Liver (tissue), 9 donors: ENCODE data around the gene BMAL1. TPM values are rescaled to one million over a fixed set of nuclear protein-coding genes. Genes with fewer than 3 reads are reported as not detected.

Source experiments
- DNase-seq: peaks from one replicate; pipeline ENCODE4 v3.0.0-alpha.2; 2017; ENCODE audit warnings: low spot score
- H3K27ac ChIP-seq, 2 donors: one replicate each; pipeline ENCODE4 v1.7.0; 2013; ENCODE audit warnings: inconsistent platforms in 2 of 2, low read length in 2 of 2, control low read depth in 1 of 2, low read depth in 1 of 2, mild to moderate bottlenecking in 1 of 2
- H3K27me3 ChIP-seq, 4 donors: one replicate each; pipeline versions ENCODE4 v1.6.1 to v1.7.0; 2013; ENCODE audit warnings: low read length in 3 of 4, inconsistent platforms in 1 of 4, mild to moderate bottlenecking in 1 of 4, moderate library complexity in 1 of 4; ENCODE audit not compliant: control insufficient read depth in 4 of 4, insufficient read depth in 4 of 4
- H3K36me3 ChIP-seq, 4 donors: one replicate each; pipeline versions ENCODE4 v1.6.1 to v1.7.0; 2013; ENCODE audit warnings: low read length in 3 of 4, mild to moderate bottlenecking in 3 of 4, low read depth in 1 of 4, moderate library complexity in 1 of 4; ENCODE audit not compliant: control insufficient read depth in 4 of 4, insufficient read depth in 3 of 4
- H3K4me1 ChIP-seq, 4 donors: one replicate each; pipeline versions ENCODE4 v1.6.1 to v1.7.0; 2013; ENCODE audit warnings: low read length in 3 of 4, mild to moderate bottlenecking in 3 of 4, moderate library complexity in 1 of 4; ENCODE audit not compliant: control insufficient read depth in 4 of 4, insufficient read depth in 4 of 4
- H3K4me3 ChIP-seq, 3 donors: one replicate each; pipeline versions ENCODE4 v1.6.1 to v1.7.0; 2013; ENCODE audit warnings: low read length in 3 of 3, control low read depth in 1 of 3, low read depth in 1 of 3, mild to moderate bottlenecking in 1 of 3
- H3K9ac ChIP-seq, 2 donors: one replicate each; pipeline ENCODE4 v1.7.0; 2013; ENCODE audit warnings: low read length in 2 of 2, mild to moderate bottlenecking in 2 of 2, moderate library complexity in 2 of 2, control low read depth in 1 of 2, low read depth in 1 of 2
- H3K9me3 ChIP-seq, 4 donors: one replicate each; pipeline versions ENCODE4 v1.6.1 to v1.7.0; 2013; ENCODE audit warnings: low read length in 3 of 4; ENCODE audit not compliant: control insufficient read depth in 4 of 4
- FOXA1 ChIP-seq: IDR thresholded peaks from 2 replicates; pipeline ENCODE4 v1.6.1; 2016; ENCODE audit warnings: antibody characterized with exemption
- FOXA2 ChIP-seq: IDR thresholded peaks from 2 replicates; pipeline ENCODE4 v1.6.1; 2016; ENCODE audit warnings: antibody characterized with exemption
- GABPA ChIP-seq, 2 donors: IDR thresholded peaks in 1 of 2; conservative IDR thresholded peaks in 1 of 2; 2 replicates each; pipeline ENCODE4 v1.6.1; 2016; ENCODE audit warnings: antibody characterized with exemption in 2 of 2, mild to moderate bottlenecking in 1 of 2, moderate library complexity in 1 of 2
- HNF4A ChIP-seq, 2 donors: conservative IDR thresholded peaks; 2 replicates each; pipeline ENCODE4 v1.6.1; 2016; ENCODE audit warnings: antibody characterized with exemption in 2 of 2, mild to moderate bottlenecking in 2 of 2
- HNF4G ChIP-seq: IDR thresholded peaks from 2 replicates; pipeline ENCODE4 v1.6.1; 2016; ENCODE audit warnings: antibody characterized with exemption
- JUND ChIP-seq, 2 donors: IDR thresholded peaks; 2 replicates each; pipeline ENCODE4 v1.6.1; 2016; ENCODE audit warnings: antibody characterized with exemption in 2 of 2
- NR2F2 ChIP-seq: IDR thresholded peaks from 2 replicates; pipeline ENCODE4 v1.6.1; 2016; ENCODE audit warnings: antibody characterized with exemption
- RAD21 ChIP-seq, 2 donors: IDR thresholded peaks; 2 replicates each; pipeline ENCODE4 v1.6.1; 2016; ENCODE audit warnings: antibody characterized with exemption in 2 of 2, mild to moderate bottlenecking in 2 of 2
- RXRA ChIP-seq, 2 donors: IDR thresholded peaks; 2 replicates each; pipeline ENCODE4 v1.6.1; 2017 to 2018; ENCODE audit warnings: antibody characterized with exemption in 2 of 2, mild to moderate bottlenecking in 1 of 2
- SP1 ChIP-seq: IDR thresholded peaks from 2 replicates; pipeline ENCODE4 v1.6.1; 2018; ENCODE audit warnings: antibody characterized with exemption, mild to moderate bottlenecking
- TAF1 ChIP-seq: conservative IDR thresholded peaks from 2 replicates; pipeline ENCODE4 v1.6.1; 2016; ENCODE audit warnings: antibody characterized with exemption, mild to moderate bottlenecking
- YY1 ChIP-seq: IDR thresholded peaks from 2 replicates; pipeline ENCODE4 v1.6.1; 2016; ENCODE audit warnings: antibody characterized with exemption, mild to moderate bottlenecking
- WGBS: extraction: QIAGEN DNeasy Blood & Tissue Kit; methylation state at CpG from one replicate; pipeline ENCODE4 v1.1.7; 2013; 5-methylcytosine and 5-hydroxymethylcytosine counted together
- polyA plus RNA-seq, 2 donors: library from polyadenylated mRNA; stranded (reverse) in 1 of 2; unstranded in 1 of 2; fragments of 200-250 nt in 1 of 2; fragments of >200 nt in 1 of 2; fragmentation: Nextera tagmentation in 1 of 2; extraction: Ambion mirVana in 1 of 2; gene quantifications; one replicate each; pipeline versions ENCODE4 v1.2.1 to v1.2.3, GENCODE V29; 2013 to 2015
- total RNA-seq, 2 donors: library from RNA; depleted of rRNA; stranded (reverse); fragments of >200 nt; gene quantifications; one replicate each; pipeline ENCODE4 v1.2.3, GENCODE V29; 2014
- TF ChIP-seq, protein P1 (sequence below): IDR thresholded peaks from 2 replicates; pipeline ENCODE4 v1.6.1; 2016; ENCODE audit warnings: antibody characterized with exemption
- TF ChIP-seq, protein P2 (sequence below): fragments of 150-350 bp; IDR thresholded peaks from 2 replicates; pipeline ENCODE4 v1.5.1; 2017; ENCODE audit warnings: improper control_type of control experiment, low read depth, low read length; ENCODE audit not compliant: missing input control
- TF ChIP-seq, protein P3 (sequence below): IDR thresholded peaks from 2 replicates; pipeline ENCODE4 v1.6.1; 2016; ENCODE audit warnings: antibody characterized with exemption
- TF ChIP-seq, protein P4 (sequence below): IDR thresholded peaks from 2 replicates; pipeline ENCODE4 v1.6.1; 2016; ENCODE audit warnings: antibody characterized with exemption, mild to moderate bottlenecking
- donor health status: healthy.
- donor health status: healthy.
- donor health status: healthy.
- donor health status: healthy.
- donor health status: healthy.

Gene BMAL1
- total and polyA plus RNA-seq, 4 donors: 4.7 to 39.0 (median 15.0) TPM

DNA sequence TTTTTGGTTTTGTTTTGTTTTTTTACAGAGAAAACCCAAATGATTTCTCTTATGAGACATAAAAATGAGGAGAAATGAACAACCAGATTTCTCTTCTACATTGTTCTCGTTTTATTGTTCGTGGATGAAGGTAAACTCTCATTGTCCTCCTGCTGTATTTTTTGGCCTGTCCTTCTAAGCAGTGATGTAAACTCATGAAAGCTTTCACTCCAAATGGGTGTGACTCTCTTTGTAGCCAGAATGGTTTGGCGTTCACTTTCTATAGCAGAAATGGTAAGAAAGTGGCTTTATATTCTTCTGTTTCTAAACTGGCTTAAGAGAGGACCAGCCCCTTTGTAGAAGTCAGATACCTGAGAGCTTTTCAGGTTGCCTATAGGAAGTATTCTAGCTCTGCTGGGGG lies 15.5 kb upstream of the BMAL1 start:
- WGBS: 90% methylated on average over 3 of the region's 3 CpGs
- no peak overlapping the region for H3K9ac ChIP-seq
- TF ChIP-seq SP1 (no peak), RXRA (IDR thresholded peaks at IDR 0.05) (no peak), NR2F2 (no peak), GABPA (IDR thresholded peaks at IDR 0.05 in 1 of 2, conservative IDR thresholded peaks at IDR 0.05 in 1 of 2) (no peak), HNF4A (conservative IDR thresholded peaks at IDR 0.05) (no peak), RAD21 (IDR thresholded peaks at IDR 0.05) (no peak), FOXA2 (no peak), HNF4G (no peak)
- TF ChIP-seq, protein P1, sequence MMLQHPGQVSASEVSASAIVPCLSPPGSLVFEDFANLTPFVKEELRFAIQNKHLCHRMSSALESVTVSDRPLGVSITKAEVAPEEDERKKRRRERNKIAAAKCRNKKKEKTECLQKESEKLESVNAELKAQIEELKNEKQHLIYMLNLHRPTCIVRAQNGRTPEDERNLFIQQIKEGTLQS: no peak
- TF ChIP-seq, protein P2, sequence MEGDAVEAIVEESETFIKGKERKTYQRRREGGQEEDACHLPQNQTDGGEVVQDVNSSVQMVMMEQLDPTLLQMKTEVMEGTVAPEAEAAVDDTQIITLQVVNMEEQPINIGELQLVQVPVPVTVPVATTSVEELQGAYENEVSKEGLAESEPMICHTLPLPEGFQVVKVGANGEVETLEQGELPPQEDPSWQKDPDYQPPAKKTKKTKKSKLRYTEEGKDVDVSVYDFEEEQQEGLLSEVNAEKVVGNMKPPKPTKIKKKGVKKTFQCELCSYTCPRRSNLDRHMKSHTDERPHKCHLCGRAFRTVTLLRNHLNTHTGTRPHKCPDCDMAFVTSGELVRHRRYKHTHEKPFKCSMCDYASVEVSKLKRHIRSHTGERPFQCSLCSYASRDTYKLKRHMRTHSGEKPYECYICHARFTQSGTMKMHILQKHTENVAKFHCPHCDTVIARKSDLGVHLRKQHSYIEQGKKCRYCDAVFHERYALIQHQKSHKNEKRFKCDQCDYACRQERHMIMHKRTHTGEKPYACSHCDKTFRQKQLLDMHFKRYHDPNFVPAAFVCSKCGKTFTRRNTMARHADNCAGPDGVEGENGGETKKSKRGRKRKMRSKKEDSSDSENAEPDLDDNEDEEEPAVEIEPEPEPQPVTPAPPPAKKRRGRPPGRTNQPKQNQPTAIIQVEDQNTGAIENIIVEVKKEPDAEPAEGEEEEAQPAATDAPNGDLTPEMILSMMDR: no peak
- TF ChIP-seq, protein P3, sequence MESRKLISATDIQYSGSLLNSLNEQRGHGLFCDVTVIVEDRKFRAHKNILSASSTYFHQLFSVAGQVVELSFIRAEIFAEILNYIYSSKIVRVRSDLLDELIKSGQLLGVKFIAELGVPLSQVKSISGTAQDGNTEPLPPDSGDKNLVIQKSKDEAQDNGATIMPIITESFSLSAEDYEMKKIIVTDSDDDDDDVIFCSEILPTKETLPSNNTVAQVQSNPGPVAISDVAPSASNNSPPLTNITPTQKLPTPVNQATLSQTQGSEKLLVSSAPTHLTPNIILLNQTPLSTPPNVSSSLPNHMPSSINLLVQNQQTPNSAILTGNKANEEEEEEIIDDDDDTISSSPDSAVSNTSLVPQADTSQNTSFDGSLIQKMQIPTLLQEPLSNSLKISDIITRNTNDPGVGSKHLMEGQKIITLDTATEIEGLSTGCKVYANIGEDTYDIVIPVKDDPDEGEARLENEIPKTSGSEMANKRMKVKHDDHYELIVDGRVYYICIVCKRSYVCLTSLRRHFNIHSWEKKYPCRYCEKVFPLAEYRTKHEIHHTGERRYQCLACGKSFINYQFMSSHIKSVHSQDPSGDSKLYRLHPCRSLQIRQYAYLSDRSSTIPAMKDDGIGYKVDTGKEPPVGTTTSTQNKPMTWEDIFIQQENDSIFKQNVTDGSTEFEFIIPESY: no peak

DNA sequence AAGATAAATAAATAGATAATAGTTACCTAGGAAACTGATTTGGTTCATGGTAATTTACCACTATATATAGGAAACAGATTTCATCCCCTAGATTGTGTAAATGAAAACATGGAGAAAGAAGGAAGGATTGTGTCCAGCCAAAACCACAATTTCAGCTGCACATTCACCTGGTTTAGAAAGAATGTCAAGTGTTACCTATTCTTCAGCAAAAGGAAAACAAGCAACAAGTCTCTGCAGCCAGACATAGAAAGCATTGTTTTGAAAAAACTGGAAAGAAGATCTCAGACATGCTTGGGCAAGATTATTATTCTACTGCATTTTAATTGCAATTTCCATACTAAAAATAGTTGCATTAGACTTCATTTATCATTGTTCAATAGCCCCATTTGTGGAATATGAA lies 8.8 kb upstream of the BMAL1 start:
- no peak overlapping the region for H3K9ac ChIP-seq
- TF ChIP-seq FOXA1 (no peak), NR2F2 (no peak), GABPA (IDR thresholded peaks at IDR 0.05 in 1 of 2, conservative IDR thresholded peaks at IDR 0.05 in 1 of 2) (no peak), RXRA (IDR thresholded peaks at IDR 0.05) (no peak), HNF4G (no peak), JUND (IDR thresholded peaks at IDR 0.05) (no peak), FOXA2 (no peak), RAD21 (IDR thresholded peaks at IDR 0.05) (no peak), TAF1 (no peak), HNF4A (conservative IDR thresholded peaks at IDR 0.05) (no peak), YY1 (no peak)
- TF ChIP-seq, protein P2: no peak
- TF ChIP-seq, protein P3: no peak
- TF ChIP-seq, protein P4, sequence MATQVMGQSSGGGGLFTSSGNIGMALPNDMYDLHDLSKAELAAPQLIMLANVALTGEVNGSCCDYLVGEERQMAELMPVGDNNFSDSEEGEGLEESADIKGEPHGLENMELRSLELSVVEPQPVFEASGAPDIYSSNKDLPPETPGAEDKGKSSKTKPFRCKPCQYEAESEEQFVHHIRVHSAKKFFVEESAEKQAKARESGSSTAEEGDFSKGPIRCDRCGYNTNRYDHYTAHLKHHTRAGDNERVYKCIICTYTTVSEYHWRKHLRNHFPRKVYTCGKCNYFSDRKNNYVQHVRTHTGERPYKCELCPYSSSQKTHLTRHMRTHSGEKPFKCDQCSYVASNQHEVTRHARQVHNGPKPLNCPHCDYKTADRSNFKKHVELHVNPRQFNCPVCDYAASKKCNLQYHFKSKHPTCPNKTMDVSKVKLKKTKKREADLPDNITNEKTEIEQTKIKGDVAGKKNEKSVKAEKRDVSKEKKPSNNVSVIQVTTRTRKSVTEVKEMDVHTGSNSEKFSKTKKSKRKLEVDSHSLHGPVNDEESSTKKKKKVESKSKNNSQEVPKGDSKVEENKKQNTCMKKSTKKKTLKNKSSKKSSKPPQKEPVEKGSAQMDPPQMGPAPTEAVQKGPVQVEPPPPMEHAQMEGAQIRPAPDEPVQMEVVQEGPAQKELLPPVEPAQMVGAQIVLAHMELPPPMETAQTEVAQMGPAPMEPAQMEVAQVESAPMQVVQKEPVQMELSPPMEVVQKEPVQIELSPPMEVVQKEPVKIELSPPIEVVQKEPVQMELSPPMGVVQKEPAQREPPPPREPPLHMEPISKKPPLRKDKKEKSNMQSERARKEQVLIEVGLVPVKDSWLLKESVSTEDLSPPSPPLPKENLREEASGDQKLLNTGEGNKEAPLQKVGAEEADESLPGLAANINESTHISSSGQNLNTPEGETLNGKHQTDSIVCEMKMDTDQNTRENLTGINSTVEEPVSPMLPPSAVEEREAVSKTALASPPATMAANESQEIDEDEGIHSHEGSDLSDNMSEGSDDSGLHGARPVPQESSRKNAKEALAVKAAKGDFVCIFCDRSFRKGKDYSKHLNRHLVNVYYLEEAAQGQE: no peak
- TF ChIP-seq, protein P1: no peak
- no peaks in the 10 kb centered on the region for H3K27me3 ChIP-seq
- no peaks in the 10 kb centered on the region for H3K9me3 ChIP-seq
- no peaks in the 10 kb centered on the region for H3K4me1 ChIP-seq
- DNase-seq: no peak
- no peak overlapping the region for H3K4me3 ChIP-seq
- no peaks in the 10 kb centered on the region for H3K36me3 ChIP-seq
- H3K27ac ChIP-seq: no peak overlapping the region

More for the DNA sequence above, 15.5 kb upstream of the BMAL1 start:
- Histone ChIP-seq H3K27ac (no peak overlapping the region), H3K36me3 (no peaks in the 10 kb centered on the region), H3K27me3 (no peaks in the 10 kb centered on the region), H3K4me3 (no peak overlapping the region), H3K4me1 (no peaks in the 10 kb centered on the region), H3K9me3 (no peaks in the 10 kb centered on the region)
- DNase-seq: no peak
